NCI-H82 treated with DMSO at 0.1 percent for 48 hours (cell line): ENCODE results near the gene TMED5.
A peak's percentile ranks its signal among the peaks of the same experiment; 100 is the strongest.
"Not testable (repeated sequence)": the region's sequence is repeated elsewhere in the genome, so short reads cannot be mapped to it uniquely, and the experiment has no call there.

Experiments used
- DNase-seq: peaks from one replicate; lab custom pipeline; 2025; ENCODE audit not compliant: unreplicated experiment; lab: John Stamatoyannopoulos, UW

TMED5 gene

DNA sequence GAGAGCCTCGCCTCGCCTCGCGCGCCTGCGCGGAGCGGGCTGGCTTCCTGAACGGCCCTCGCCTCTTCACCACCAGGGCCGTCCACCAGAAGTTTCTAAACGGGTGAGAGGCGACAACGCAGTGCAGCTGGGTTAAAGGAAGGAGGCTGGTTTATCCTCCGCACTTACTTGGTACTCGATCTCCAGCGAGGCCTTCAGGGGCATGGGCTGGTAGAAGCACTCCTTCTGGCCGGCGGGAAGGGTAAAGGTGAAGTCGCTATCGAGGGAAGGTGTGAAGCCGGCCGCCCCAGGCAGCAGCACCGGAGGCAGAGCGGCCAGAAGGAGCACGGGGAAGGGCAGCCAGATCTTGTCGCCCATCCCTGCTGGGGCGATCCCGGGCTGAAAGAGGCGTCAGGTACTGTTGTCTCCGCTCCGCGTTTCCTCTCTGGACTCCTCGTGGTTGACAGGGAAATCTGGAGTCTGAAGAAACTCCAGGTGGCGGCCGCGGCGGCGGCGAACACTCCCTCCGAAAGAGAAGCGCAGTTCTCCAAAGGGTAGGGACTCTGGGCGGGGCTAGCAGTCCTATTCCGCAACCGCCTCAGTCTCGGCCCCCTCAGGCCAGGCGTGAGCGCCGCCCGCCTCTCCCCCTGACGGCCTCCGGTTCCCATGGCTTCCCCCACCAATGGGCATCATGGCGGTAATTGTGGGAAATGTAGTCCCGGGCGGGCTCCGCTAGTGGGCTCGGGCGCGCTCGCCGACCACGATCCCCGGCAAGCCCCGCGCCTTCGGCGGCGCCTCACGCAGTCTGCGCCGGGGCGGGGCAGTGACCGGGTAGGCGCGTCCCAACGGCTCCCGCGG, at the start of gene TMED5:
TSS of gene TMED5 (minus strand) at position 528 of the 837 bp plus-strand sequence. CDS start at position 357, 171 bp downstream.
- DNase-seq: peak; percentile 95

DNA sequence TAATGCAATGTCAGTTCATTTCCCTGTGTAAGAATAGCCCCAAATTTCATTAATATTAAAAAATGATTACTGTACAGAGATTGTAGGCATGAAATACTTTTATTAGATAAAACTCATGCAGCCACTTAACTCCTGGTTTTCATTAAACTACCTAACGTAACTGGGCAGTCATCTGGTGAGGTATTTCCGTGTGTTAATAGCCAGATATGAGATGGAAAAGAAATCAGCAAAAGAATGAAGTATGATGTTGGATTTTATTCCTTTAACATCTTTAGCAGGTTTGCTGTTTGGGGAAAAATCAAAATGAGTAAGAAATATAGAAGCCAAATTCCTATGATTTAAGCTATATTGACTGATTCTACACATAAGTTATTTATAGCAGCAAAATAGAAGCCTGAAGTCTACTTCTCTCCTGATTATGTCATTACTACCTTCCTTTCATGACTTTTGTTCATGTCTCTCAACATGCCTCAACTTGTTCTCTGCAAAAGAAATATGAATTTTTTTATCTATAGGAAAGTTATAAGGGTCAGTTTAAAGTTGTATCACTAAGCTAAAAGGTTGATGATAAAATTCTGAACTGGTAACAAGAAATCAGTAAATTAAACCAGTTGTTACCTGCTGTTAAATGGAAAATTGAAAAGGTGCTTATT, 42.9 kb upstream of the TMED5 start:
- DNase-seq: no peak

DNA sequence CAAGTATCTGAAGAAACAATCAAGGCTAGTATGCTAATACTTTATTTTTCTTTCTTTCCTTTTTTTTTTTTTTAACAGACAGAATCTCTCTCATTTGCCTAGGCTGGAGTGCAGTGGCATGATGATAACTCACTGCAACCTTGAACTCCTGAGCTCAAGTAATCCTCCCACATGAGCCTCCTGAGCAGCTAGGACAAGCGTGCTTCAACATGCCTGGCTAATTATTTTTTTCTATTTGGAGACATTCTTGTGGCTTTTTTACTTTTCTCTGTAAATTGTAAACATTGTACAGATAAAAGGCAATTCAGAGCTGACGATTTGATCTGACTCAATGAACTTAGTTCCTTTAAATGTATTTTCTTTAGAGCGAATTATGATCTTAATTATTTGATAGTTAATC, 41.7 kb upstream of the TMED5 start:
- DNase-seq: no peak

DNA sequence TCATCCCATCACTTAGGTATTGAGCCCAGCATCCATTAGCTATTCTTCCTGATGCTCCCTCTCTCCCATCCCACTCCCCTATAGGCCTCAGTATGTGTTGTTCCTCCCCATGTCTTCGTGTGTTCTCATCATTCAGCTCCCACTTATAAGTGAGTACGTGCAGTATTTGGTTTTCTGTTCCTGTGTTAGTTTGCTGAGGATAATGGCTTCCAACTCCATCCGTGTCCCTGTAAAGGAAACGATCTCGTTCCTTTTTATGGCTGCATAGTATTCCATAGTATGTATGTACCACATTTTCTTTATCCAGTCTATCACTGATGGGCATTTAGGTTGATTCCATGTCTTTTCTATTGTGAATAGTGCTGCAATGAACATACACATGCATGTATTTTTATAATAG, 40.5 kb upstream of the TMED5 start:
- DNase-seq: not testable (repeated sequence)

DNA sequence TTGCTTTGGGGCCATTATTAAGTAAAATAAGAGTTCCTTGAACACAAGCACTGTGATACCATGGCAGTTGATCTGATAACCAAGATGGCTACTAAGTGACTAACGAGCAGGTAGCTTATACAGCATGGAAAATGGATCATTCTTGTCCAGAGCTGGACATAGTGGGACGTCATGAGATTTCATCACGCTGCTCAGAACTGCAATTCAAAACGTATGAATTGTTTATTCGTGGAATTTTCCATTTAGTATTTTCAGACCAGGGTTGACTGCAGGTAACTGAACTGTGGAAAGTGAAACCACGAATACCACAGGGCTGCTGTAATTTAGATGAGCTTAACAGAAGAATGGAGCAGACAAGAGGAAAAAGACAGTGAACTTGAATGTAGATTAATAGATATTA, 39.2 kb upstream of the TMED5 start:
- no peak for DNase-seq

DNA sequence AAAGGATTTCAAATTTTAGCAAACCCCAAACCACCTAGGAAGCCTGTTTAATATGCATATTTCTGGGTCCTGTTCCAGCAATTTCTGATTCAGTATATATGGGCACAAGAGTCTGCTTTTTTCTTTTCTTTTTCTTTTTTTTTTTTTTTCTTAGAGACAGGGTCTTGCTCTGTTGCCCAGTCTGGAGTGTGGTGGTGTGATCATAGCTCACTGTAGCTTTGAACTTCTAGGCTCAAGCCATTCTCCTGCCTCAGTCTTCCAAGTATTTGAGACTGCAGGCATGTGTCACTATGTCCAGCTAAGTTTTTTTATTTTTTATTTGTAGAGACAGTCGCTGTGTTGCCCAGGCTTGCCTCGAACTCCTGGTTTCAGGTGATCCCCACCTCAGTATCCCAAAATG, 35.1 kb upstream of the TMED5 start:
- DNase-seq: no peak

DNA sequence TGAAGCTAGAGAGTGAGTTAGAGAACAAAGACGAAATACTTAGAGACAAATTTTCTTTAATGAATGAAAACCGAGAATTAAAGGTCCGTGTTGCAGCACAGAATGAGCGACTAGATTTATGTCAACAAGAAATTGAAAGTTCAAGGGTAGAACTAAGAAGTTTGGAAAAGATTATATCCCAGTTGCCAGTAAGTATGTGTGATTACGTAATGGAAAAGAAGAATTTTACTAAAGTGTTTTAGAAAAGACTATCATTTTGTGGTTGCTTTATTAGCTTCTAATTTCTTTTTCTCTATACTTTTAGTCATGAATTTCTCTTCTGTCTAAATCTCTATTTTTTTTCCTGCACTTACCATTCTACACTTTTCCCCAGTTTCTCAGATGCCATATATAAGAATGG, 27.0 kb upstream of the TMED5 start:
- no peak for DNase-seq

DNA sequence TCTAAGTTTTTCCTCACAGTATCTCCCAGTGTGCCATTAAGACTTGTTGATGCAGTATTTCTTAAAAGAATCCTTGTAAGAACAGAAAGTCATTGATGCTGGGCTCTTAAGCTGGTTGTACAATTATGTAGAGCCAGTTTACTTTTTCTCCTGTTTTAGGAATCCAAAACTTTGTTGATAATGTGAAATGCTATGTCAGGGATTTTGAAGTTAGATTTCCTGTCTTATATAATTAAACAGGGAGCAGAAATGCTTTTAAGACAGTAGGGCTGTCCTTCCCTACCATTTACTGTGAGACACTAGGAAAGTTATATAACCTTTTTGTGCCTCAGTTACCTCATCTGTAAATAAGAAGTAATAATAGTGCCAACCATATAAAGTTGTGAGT, 26.3 kb upstream of the TMED5 start:
- no peak for DNase-seq

DNA sequence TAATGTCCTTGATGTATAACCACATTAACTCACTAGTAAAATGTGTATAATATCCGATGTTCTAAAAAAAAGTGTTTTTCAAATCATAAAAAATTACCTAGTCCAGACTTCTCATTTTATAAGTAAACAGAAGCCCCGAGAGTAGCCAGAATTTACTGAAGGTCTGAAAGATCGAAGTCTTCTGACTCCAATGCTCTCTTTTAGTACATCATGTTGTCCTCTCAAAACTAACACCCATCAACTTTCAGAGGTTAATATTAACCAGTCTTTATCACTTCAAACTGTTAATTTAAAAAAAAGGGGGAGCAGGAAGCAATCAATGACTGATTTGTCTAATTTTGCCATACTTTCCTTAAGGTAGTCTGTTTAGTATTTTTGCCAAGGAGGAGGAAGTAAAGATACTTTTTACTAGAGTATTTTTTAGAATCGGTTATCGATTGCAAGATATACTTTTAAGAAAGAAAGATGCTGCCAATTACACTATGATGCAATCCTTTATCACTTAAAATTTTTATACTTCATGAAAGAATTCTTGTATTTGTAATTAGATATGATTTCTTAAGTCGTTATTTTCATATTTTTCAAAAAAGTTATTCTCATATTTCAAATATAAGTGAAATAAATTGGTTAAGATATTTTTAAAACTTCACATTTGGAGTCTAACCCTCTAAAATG, 25.8 kb upstream of the TMED5 start:
- DNase-seq: no peak

DNA sequence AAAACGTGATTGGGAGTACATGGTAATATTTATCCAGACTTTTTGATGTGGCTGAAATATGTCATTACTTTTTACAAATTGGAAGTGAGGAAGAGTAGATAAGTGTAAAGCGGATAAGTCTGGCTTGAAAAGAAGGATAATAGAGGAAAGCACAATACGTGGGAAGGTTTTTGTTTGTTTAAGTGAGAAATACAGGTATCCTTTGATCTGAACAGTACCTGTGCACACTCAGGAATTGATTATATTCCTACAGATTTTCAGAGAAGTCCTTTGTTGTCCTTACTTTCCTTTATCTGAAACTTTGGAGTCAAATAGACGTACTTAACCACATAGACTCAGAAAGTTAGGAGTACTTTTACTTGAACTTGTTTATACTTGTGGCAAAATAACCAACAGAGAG, 20.5 kb upstream of the TMED5 start:
- no peak for DNase-seq

DNA sequence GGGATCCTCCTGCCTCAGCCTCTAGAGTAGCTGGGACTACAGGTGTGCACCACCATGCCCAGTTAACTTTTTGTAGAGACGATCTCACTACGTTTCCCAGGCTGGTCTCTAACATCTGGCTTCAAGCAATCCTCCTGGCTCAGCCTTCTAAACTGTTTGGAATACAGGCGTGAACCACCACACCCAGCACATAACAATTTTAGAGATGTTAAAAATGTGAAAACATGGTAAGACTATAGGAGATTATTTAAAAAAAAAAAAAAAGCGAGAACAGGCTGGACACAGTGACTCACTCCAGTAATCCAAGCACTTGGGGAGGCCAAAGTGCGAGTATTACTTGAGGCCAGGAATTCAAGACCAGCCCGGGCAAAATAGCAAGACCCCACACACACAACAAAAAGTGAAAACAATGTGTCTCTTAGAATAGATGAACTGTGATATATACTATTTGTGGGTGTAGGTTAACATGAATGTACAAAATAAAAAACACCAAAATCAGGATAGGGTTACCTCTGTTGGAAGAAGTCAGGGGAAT, 19.9 kb upstream of the TMED5 start:
- no peak for DNase-seq

DNA sequence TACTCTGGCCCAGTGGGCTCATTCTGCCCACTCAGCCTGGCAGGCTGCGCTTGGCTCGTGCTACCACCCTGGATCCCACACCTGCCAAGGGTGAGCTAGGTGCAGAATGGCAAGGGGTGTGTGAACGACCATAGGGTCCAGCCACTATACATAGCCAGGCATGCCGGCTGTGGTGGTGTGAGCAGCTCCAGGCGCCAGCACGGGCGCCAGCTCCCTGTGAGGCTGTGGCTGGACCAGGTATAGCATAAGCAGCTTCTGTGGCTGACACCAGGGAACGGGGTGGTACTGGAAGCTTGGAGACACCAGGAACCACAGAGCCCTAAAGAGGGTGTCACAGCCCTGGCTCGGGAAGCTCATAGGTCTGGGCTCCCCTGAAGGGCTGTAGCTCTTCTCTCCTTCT, 18.9 kb upstream of the TMED5 start:
- DNase-seq: no peak

DNA sequence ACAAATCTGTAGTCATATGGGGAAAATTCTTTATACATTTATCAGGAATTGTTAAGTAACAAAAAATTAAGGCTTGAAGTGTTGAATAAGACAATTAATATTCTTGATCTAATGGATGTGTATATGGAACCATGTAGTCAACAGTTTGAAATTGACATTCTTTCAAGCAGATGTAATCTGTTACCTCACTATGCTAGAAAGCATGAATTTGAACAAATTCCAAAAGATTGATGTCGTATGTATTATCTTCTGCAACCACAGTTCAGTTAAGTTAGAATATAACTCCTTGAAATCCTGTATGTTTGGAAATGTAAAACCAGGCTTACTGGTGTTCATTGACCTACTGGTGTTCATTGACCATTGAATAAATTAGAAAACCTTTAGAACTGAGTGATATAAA, 16.4 kb upstream of the TMED5 start:
- DNase-seq: no peak

DNA sequence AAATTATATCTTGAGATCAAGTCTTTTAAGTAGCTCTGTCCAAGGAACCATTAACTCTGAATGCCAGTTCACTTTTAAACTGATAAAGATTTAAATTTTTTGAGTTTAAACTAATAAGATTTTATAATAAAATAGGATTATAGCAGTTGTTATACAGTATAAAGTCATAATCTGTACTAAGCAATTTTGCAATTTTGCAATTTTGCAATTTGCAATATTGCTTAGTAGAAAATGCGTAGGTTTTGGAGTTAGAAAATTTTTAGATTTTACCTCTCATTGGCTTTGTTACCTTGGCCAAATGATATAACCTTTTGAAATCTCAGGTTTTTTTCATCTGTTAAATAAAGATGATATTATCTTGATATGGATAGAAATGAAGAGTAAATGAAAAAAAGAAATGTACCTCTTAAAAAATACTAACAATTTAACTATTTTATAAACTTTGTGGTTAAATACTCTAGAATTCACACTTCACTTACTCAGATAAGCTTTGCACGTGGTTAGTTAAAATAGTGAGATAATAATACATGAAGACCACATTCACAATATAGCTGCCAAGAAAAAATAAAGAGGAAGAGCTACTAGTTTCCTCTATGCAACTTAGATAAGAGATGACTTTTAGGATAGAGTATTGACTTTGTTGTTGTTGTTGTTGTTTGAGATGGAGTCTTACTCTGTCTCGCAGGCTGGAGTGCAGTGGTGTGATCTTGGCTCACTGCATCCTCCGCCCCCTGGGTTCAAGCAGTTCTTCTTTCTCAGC, 14.2 kb upstream of the TMED5 start:
- DNase-seq: no peak

DNA sequence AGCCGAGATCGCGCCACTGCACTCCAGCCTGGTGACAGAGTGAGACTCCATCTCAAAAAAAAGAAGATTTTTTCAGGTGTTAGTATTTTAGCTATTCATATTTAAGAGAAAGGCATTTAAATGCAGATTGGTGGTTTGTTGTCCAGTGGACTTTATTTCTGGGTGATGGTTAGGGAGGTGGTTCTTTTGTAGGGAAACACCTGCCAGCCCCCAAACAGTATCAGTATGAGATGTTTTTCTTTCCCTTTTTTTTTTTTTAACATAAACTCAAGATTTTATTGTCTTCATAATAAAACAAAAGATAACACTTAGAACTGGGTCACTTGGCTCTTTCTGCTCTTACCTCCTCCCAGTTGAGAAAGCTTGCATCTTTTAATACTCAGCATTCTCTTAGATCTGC, 10.2 kb upstream of the TMED5 start:
- DNase-seq: no peak

DNA sequence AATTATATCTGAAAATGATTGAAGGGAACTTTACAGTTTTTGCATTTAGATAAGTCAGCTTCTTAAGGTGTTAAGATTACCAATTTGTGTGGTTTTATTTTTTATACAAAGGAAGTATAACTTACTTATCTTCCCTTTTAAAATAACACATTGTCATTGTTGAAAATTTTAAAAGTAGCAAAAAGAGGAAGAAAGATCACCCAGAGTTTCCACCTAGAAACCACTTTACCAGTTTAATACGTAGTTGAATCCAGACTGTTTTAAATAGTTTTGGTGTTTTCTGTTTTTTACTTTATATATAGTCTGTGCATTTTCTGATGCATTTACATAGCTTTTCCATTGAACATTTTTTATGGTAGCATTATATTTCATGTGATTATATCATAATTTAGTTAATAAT, 6.5 kb upstream of the TMED5 start:
- no peak for DNase-seq

DNA sequence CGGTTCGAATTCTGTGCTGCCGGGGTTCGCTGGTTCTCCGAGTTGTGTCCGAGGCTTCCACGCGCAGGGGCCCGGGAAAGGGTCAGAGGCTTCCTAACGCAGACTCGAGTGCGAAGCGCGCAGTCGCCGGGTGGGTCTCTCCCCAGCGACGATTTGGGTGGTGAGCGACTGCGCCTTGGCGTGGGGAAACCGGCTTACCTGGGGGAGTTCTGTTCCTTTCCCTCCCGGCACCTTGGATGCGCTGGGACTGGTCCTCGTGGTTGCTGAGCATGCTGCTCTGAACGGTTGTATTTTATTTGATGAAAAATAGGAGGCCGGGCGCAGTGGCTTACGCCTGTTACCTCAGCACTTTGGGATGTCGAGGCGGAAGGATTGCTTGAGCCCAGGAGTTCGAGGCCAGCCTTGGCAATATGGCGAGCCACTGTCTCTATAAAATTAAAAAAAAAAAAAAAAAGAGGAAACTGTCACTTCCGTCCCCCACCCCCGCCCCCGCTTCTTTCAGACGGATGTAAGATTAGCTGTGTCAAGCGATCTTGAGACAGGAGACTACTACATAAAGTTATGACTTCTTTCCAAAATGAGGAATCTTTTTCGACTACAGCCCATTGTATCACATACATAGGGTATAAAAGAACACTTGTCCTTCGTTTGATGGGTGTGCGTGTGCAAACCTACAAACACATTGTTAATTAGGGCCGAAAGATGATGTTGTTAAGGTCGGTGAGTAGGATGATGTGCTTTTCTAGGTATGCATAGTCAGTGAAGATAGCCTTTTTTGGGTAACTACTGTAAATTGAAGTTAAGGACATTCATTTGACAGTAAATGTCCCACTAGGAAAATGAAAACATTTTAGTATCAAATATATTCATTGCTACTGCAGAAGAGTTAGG, 755 bp upstream of the TMED5 start, which contains the start of gene CCDC18:
TSS of gene CCDC18 (plus strand) at position 2 of the 891 bp plus-strand sequence. CDS start 2,638 bp downstream, outside the sequence.
- no peak for DNase-seq

DNA sequence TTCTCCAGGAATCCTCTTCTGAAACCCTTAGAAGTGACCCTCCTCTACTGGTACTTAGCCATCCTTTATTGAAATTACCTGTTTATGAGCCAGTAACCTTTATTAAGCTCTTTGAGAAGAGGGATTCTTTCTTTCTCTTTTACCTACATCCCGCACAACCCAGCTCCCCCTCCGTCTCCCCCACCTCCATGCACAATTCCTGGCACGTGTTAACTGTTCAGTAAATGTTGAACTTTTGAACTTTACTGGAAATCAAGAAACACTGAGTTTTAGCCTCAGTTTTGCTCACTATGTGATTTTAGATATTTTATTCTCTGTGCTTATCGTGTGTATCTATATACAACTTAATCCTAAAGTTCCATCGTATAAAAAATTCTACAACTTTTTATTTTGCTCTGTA, 1.8 kb downstream of the TMED5 start:
- no peak for DNase-seq

DNA sequence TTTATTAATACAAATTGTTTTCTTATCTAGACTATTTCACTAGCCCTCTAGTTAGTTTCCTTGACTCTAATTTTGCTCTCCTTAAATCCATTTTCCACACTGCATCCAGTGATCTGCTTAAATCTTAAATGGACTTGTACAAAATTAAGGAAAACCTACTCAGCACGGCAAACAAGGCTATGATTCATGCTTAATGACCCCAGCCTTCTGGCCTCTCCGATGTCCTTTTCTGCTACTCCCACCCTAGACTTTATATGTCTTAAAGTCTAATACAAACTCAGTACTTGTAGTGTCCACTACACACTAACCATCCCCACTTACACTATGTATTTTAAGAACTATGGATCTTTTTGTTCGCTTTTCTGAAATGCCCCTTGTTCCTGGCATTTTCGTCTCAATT, 2.2 kb downstream of the TMED5 start:
- DNase-seq: peak; percentile 27

DNA sequence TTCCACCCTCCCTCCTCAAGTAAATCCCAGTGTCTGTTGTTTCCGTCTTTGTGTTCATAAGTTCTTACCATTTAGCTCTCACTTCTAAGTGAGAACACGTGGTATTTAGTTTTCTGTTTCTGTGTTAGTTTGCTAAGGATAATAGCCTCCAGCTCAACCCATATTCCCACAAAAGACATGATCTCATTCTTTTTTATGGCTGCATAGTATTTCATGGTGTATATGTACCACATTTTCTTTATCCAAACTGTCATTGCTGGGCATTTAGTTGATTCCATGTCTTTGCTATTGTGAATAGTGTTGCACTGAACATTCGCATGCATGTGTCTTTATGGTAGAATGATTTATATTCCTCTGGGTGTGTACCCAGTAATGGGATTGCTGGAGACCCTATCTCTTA, 5.6 kb downstream of the TMED5 start:
- DNase-seq: not testable (repeated sequence)
